PC-3 (cell line): ENCODE data around the gene MTF1. TPM values are rescaled to one million over a fixed set of nuclear protein-coding genes. Genes with fewer than 3 reads are reported as not detected.
A peak's percentile ranks its signal among the peaks of the same experiment; 100 is the strongest.

Experiments
- ATAC-seq: fragments of 200-7000 bp; cut with Tn5 transposase; 2 replicates; pipeline ENCODE4 v1.9.1; 2020; ENCODE audit warnings: mild to moderate bottlenecking, moderate library complexity
- BruUV-seq: library from RNA; stranded (reverse); fragments of 400-500 nt; replicated peaks from 2 replicates; lab custom pipeline; 2021; lab: Mats Ljungman, UMichigan
- CTCF ChIA-PET: fragments of 300-600 bp; sonication (Branson Sonifier 250); formaldehyde crosslinking; loops from one replicate; lab custom pipeline; 2022; ENCODE audit warnings: antibody characterized with exemption; lab: Charles Lee
- POLR2A ChIA-PET: fragments of 300-600 bp; sonication (Branson Sonifier 250); formaldehyde crosslinking; loops from one replicate; lab custom pipeline; 2022; ENCODE audit warnings: antibody characterized with exemption; ENCODE audit not compliant: unreplicated experiment; lab: Charles Lee
- DNase-seq: peaks from one replicate; pipeline ENCODE4 v3.0.0-alpha.2; 2015
- H2AFZ ChIP-seq: fragments of 300-600 bp; sonication (generic); 2 replicates; pipeline ENCODE4 v1.6.0; 2016; ENCODE audit warnings: antibody characterized with exemption, low read length
- H3F3A ChIP-seq: fragments of 300-600 bp; sonication (generic); one replicate; pipeline ENCODE4 v1.6.0; 2017; ENCODE audit warnings: antibody characterized with exemption, low read length, control low read depth, mild to moderate bottlenecking; ENCODE audit not compliant: unreplicated experiment
- H3K27ac ChIP-seq: fragments of 300-600 bp; sonication (generic); 2 replicates; pipeline ENCODE4 v1.5.1; 2016; ENCODE audit warnings: mild to moderate bottlenecking, low read length
- H3K27me3 ChIP-seq: fragments of 300-600 bp; sonication (generic); 2 replicates; pipeline ENCODE4 v1.6.1; 2016; ENCODE audit warnings: low read length, mixed read lengths
- H3K36me3 ChIP-seq: fragments of 300-600 bp; sonication (generic); 2 replicates; pipeline ENCODE4 v1.6.1; 2016; ENCODE audit warnings: low read depth, mixed run types, low read length, mixed read lengths
- H3K4me1 ChIP-seq: fragments of 300-600 bp; sonication (generic); 2 replicates; pipeline ENCODE4 v1.5.1; 2016; ENCODE audit warnings: low read length; ENCODE audit not compliant: insufficient read depth
- H3K4me2 ChIP-seq: fragments of 300-600 bp; sonication (generic); 2 replicates; pipeline ENCODE4 v1.6.0; 2016; ENCODE audit warnings: low read length
- H3K4me3 ChIP-seq: fragments of 300-600 bp; sonication (generic); 2 replicates; pipeline ENCODE4 v1.5.1; 2016; ENCODE audit warnings: mild to moderate bottlenecking, low read length, mixed read lengths
- H3K79me2 ChIP-seq: fragments of 300-600 bp; sonication (generic); 2 replicates; pipeline ENCODE4 v1.6.1; 2017; ENCODE audit warnings: low read length, mixed read lengths
- H3K9ac ChIP-seq: fragments of 300-600 bp; sonication (generic); 2 replicates; pipeline ENCODE4 v1.6.0; 2016; ENCODE audit warnings: mild to moderate bottlenecking, low read length
- H3K9me2 ChIP-seq: fragments of 300-600 bp; sonication (generic); replicated peaks from 2 replicates; pipeline ENCODE4 v1.6.1; 2016; ENCODE audit warnings: mixed run types, low read length, mixed read lengths
- H3K9me3 ChIP-seq: fragments of 300-600 bp; sonication (generic); 2 replicates; pipeline ENCODE4 v1.6.1; 2016; ENCODE audit warnings: low read length, mixed read lengths
- H4K20me1 ChIP-seq: fragments of 300-600 bp; sonication (generic); 2 replicates; pipeline ENCODE4 v1.6.1; 2016; ENCODE audit warnings: low read length, mixed read lengths
- CTCF ChIP-seq: fragments of 300-600 bp; sonication (generic); conservative IDR thresholded peaks from 2 replicates; pipeline ENCODE4 v1.5.1; 2017; ENCODE audit warnings: antibody characterized with exemption, low read depth, mild to moderate bottlenecking, low read length
- EZH2 ChIP-seq: fragments of 300-600 bp; sonication (generic); IDR thresholded peaks from one replicate; pipeline ENCODE4 v1.6.1; 2017; ENCODE audit warnings: antibody characterized with exemption, mild to moderate bottlenecking, low read length; ENCODE audit not compliant: unreplicated experiment
- EZH2phosphoT487 ChIP-seq: fragments of 300-600 bp; sonication (generic); IDR thresholded peaks from 2 replicates; pipeline ENCODE4 v1.6.1; 2018; ENCODE audit warnings: mild to moderate bottlenecking, antibody characterized with exemption, low read length, borderline replicate concordance
- intact Hi-C: fragments of 100-400 bp; cut with micrococcal nuclease; formaldehyde crosslinking; loops from 2 replicates; pipeline ENCODE4 v1.9.0; 2023
- total RNA-seq: library from RNA; depleted of rRNA; stranded (reverse); fragments of >200 nt; gene quantifications from 2 replicates; pipeline ENCODE4 v1.2.3, GENCODE V29; 2014

Gene MTF1
- total RNA-seq, 1 experiment from 2014 or later: 5.4 TPM

- peak overlapping the region; percentile 92 for H2AFZ ChIP-seq
- intact Hi-C loops: loop anchor here (1.0 kb wide), 2 partner anchors 48 to 167 kb away; partner anchors contain the start of gene CDCA8
Observed at GRCh38 chr1:37858931-37859506, 373 bp downstream of the MTF1 start.

GRCh38 chr1:37854406-37854805 lies 5.0 kb downstream of the MTF1 start:
- CTCF ChIA-PET: no interaction called here
- H3K4me1 ChIP-seq: peaks cover 18% of the 10 kb centered on the region
- H3F3A ChIP-seq: no peaks in the 10 kb centered on the region
- TF ChIP-seq EZH2phosphoT487 (no peak), EZH2 (no peak), CTCF (no peak)
- no peak overlapping the region for H3K27ac ChIP-seq
- no peaks in the 10 kb centered on the region for H3K9me3 ChIP-seq
- POLR2A ChIA-PET: no interaction called here
- BruUV-seq: no TSS peak
- no peak overlapping the region for H2AFZ ChIP-seq
- H3K79me2 ChIP-seq: peaks cover 81% of the 10 kb centered on the region
- peaks cover 12% of the 10 kb centered on the region; the same call in 1 of the 2 replicates for H3K36me3 ChIP-seq
- no peaks in the 10 kb centered on the region for H3K9me2 ChIP-seq
- H3K27me3 ChIP-seq: no peaks in the 10 kb centered on the region
- H3K9ac ChIP-seq: no peak overlapping the region
- no peak for DNase-seq
- intact Hi-C loops: no loop called here
- no peak for ATAC-seq
- H3K4me3 ChIP-seq: no peak overlapping the region
- peaks cover 11% of the 10 kb centered on the region; the same call in 1 of the 2 replicates for H4K20me1 ChIP-seq
- no peak overlapping the region for H3K4me2 ChIP-seq

More at GRCh38 chr1:37858931-37859506, 373 bp downstream of the MTF1 start:
- Histone ChIP-seq H3K36me3 (peaks cover 12% of the 10 kb centered on the region; the same call in 1 of the 2 replicates), H3F3A (peaks cover 4% of the 10 kb centered on the region), H3K4me3 (peak overlapping the region; percentile 92), H4K20me1 (no peaks in the 10 kb centered on the region), H3K27ac (no peak overlapping the region; the same call in 1 of the 2 replicates), H3K9me2 (no peaks in the 10 kb centered on the region), H3K9ac (peak overlapping the region; percentile 99), H3K9me3 (no peaks in the 10 kb centered on the region), H3K4me1 (peaks cover 35% of the 10 kb centered on the region), H3K27me3 (no peaks in the 10 kb centered on the region), H3K79me2 (peaks cover 47% of the 10 kb centered on the region), H3K4me2 (peak overlapping the region; percentile 95)
- ATAC-seq (peak; percentile 2), DNase-seq (no peak)
- TF ChIP-seq EZH2phosphoT487 (no peak), EZH2 (no peak), CTCF (no peak)
- ChIA-PET POLR2A (interaction anchor here (0.7 to 1.1 kb wide), 3 partner anchors 51 to 439 kb away, joined by 3 to 5 read pairs (median 3); partner anchors contain the start of gene YRDC), CTCF (interaction anchor here (0.6 to 1.8 kb wide), 4 partner anchors 8 to 165 kb away, joined by 3 to 27 read pairs (median 4); partner anchors contain the start of genes C1orf122 and YRDC)
- TSS peak; percentile 71 for BruUV-seq

- Histone ChIP-seq H3K4me1 (peaks cover 13% of the 10 kb centered on the region), H3K27ac (no peak overlapping the region), H4K20me1 (peaks cover 11% of the 10 kb centered on the region; the same call in 1 of the 2 replicates), H3K27me3 (no peaks in the 10 kb centered on the region), H3K9me2 (no peaks in the 10 kb centered on the region), H3K9me3 (no peaks in the 10 kb centered on the region), H3K79me2 (peaks cover 79% of the 10 kb centered on the region), H3K4me3 (no peak overlapping the region), H3F3A (no peaks in the 10 kb centered on the region), H3K36me3 (peaks cover 12% of the 10 kb centered on the region; the same call in 1 of the 2 replicates), H3K4me2 (no peak overlapping the region), H3K9ac (no peak overlapping the region), H2AFZ (no peak overlapping the region)
- intact Hi-C loops: no loop called here
- TF ChIP-seq CTCF (no peak), EZH2phosphoT487 (no peak), EZH2 (no peak)
- ATAC-seq (no peak), DNase-seq (no peak)
- CTCF ChIA-PET: no interaction called here
- POLR2A ChIA-PET: no interaction called here
- no TSS peak for BruUV-seq
Observed at GRCh38 chr1:37853157-37853556, 6.2 kb downstream of the MTF1 start.
